H1 (cell line): ENCODE measurements around the gene THADA. TPM values are rescaled to one million over a fixed set of nuclear protein-coding genes. Genes with fewer than 3 reads are reported as not detected.

Experiments
- ATF2 ChIP-seq: IDR thresholded peaks from 2 replicates; pipeline ENCODE4 v1.6.1; 2012; ENCODE audit warnings: low read length, inconsistent platforms
- BCL11A ChIP-seq, 2 experiments: IDR thresholded peaks; one replicate each; pipeline ENCODE4 v1.6.1; 2011; ENCODE audit warnings: low read depth in 2 of 2, low read length in 2 of 2, mild to moderate bottlenecking in 2 of 2
- CHD2 ChIP-seq: IDR thresholded peaks from 2 replicates; pipeline ENCODE4 v1.6.1; 2012; ENCODE audit warnings: low read length, improper control_type of control experiment
- CTCF ChIP-seq, 3 experiments: IDR thresholded peaks; 1 replicate in 2 of 3; 2 replicates in 1 of 3; pipeline versions ENCODE4 v1.5.1 to v1.6.1; 2011; ENCODE audit warnings: low read length in 3 of 3, mild to moderate bottlenecking in 3 of 3, inconsistent platforms in 2 of 3, low read depth in 1 of 3, moderate library complexity in 1 of 3; ENCODE audit not compliant: insufficient read depth in 1 of 3; ENCODE audit errors: control extremely low read depth in 1 of 3
- RXRA ChIP-seq: IDR thresholded peaks from 2 replicates; pipeline ENCODE4 v1.6.1; 2011; ENCODE audit warnings: low read depth, mild to moderate bottlenecking, low read length, moderate library complexity; ENCODE audit not compliant: insufficient read depth
- TEAD4 ChIP-seq: IDR thresholded peaks from 2 replicates; pipeline ENCODE4 v1.6.1; 2012; ENCODE audit warnings: low read depth, low read length, inconsistent platforms, mixed read lengths
- polyA plus RNA-seq, 7 experiments: library from polyadenylated mRNA; depleted of rRNA in 3 of 7; stranded (reverse) in 5 of 7; unstranded in 2 of 7; fragments of >200 nt in 5 of 7; fragments of 200-250 nt in 2 of 7; gene quantifications; 1 replicate in 5 of 7; 2 replicates in 1 of 7; 4 replicates in 1 of 7; pipeline versions ENCODE4 v1.2.1 to v1.2.3, GENCODE V29; 2011 to 2013; ENCODE audit warnings: missing spikeins in 2 of 7, mixed read lengths in 2 of 7
- total RNA-seq: library from RNA; stranded (reverse); fragmentation: NEBNext Ultra II Directional; extraction: Animal tissue kit (Norgen Biotek cat#: 25700); gene quantifications from 2 replicates; pipeline ENCODE4 v1.2.1, GENCODE V29; 2021

The THADA gene
- total and polyA plus RNA-seq, 2 of the 8 experiments (the other 6 are each of a cell fraction or from before 2014, with no cell fraction given): 22.4 to 26.8 TPM

DNA sequence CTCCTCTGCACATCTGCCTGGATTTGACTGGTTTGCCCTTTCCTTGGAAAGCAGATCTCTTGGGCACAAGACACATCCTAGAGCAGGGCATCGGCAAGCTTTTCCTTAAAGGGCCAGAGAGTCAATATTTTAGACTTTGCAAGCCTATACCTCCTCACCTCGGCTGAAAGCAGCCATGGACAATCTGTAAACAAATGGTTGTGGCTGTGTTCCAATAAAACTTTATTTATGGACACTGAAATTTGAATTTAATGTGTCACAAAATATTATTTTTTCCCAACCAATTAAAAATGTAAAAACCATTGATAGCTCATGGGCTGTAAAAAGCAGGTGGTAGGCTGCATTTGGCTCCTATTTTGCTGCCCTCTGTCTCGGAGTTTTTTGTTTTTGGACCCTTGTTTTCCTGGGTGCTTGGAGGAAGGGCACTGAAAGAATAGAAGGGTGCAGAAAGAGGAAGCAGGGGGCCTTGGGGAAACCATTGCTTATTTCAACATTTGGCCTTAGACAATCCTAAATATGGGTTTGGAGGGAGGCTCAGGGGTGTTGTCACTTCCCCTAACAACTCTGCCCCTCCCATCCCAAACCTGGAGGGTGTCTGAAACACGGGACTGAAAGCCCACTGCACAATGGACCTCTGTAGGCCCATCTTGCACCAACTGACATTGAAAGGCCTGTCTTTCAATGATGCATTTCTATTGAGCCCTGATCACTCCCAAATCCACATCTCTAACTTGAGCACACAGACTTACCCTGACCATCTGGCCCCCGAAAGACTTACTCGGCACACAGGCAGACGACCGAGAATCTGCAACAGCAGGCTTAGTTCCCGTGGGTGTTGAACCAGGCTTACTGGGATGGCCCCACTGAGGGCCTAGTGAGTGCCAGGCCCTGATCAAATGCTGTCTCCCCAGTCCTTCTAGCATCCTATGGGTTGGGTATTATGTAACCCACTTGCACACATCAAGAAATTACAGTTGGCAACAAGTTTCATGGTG is 362.3 kb downstream of the THADA start (continued):
- TF ChIP-seq CTCF (IDR thresholded peaks at IDR 0.05; ENCODE audit: control extremely low read depth in 1 of 3, insufficient read depth in 1 of 3, low read depth in 1 of 3, low read length in 3 of 3) (no peak), RXRA (no peak), TEAD4 (no peak), ATF2 (no peak), CHD2 (no peak), BCL11A (IDR thresholded peaks at IDR 0.05; ENCODE audit: low read depth in 2 of 2, low read length in 2 of 2) (no peak)
